DND-41 (cell line): ENCODE data around the gene GTF2F2.

Source experiments
- ATAC-seq: fragments of 200-7000 bp; cut with Tn5 transposase; 3 replicates; pipeline ENCODE4 v1.9.1; 2021; ENCODE audit warnings: low read depth; ENCODE audit not compliant: insufficient read depth
- DNase-seq: peaks from one replicate; pipeline ENCODE4 v3.0.0-alpha.2; 2020
- H2AFZ ChIP-seq: 2 replicates; pipeline ENCODE4 v1.6.0; 2012; ENCODE audit warnings: low read depth, low read length
- H3K27ac ChIP-seq: 2 replicates; pipeline ENCODE4 v1.5.1; 2012; ENCODE audit warnings: low read length, inconsistent platforms
- H3K27me3 ChIP-seq: fragments of 200-600 bp; sonication (generic); 2 replicates; pipeline ENCODE4 v1.6.0; 2012; ENCODE audit warnings: low read length, mild to moderate bottlenecking, inconsistent platforms; ENCODE audit not compliant: insufficient read depth, poor library complexity
- H3K36me3 ChIP-seq: 2 replicates; pipeline ENCODE4 v1.5.1; 2012; ENCODE audit warnings: low read length, inconsistent platforms; ENCODE audit not compliant: insufficient read depth
- H3K4me1 ChIP-seq: 2 replicates; pipeline ENCODE4 v1.5.1; 2012; ENCODE audit warnings: mild to moderate bottlenecking, low read length; ENCODE audit not compliant: insufficient read depth
- H3K4me2 ChIP-seq: 2 replicates; pipeline ENCODE4 v1.6.0; 2012; ENCODE audit warnings: mild to moderate bottlenecking, moderate library complexity, low read length, inconsistent platforms; ENCODE audit not compliant: insufficient read depth
- H3K4me3 ChIP-seq, 2 experiments: fragments of 200-600 bp in 1 of 2; shearing (Covaris generic) in 1 of 2; 2 replicates each; pipeline ENCODE4 v1.5.1; 2012 to 2016; ENCODE audit warnings: inconsistent platforms in 2 of 2, low read length in 2 of 2, mild to moderate bottlenecking in 2 of 2, low read depth in 1 of 2, moderate library complexity in 1 of 2
- H3K79me2 ChIP-seq: 2 replicates; pipeline ENCODE4 v1.6.0; 2012; ENCODE audit warnings: low read length, inconsistent platforms; ENCODE audit not compliant: insufficient read depth
- H3K9ac ChIP-seq: 2 replicates; pipeline ENCODE4 v1.6.0; 2012; ENCODE audit warnings: low read depth, mild to moderate bottlenecking, inconsistent platforms, low read length, moderate library complexity
- H3K9me3 ChIP-seq: 2 replicates; pipeline ENCODE4 v1.5.1; 2012; ENCODE audit warnings: low read length, moderate library complexity, mild to moderate bottlenecking, inconsistent platforms; ENCODE audit not compliant: insufficient read depth, severe bottlenecking
- H4K20me1 ChIP-seq: 2 replicates; pipeline ENCODE4 v1.6.0; 2012; ENCODE audit warnings: low read length; ENCODE audit not compliant: insufficient read depth
- CTCF ChIP-seq: IDR thresholded peaks from 2 replicates; pipeline ENCODE4 v1.5.1; 2012; ENCODE audit warnings: borderline replicate concordance, low read length, moderate library complexity, mild to moderate bottlenecking; ENCODE audit not compliant: poor library complexity, severe bottlenecking; ENCODE audit errors: extremely low read depth
- EZH2 ChIP-seq: IDR thresholded peaks from 3 replicates; pipeline ENCODE4 v1.6.1; 2012; ENCODE audit warnings: borderline replicate concordance, low read depth, mild to moderate bottlenecking, moderate library complexity, low read length, inconsistent platforms; ENCODE audit not compliant: severe bottlenecking

GTF2F2 gene

DNA sequence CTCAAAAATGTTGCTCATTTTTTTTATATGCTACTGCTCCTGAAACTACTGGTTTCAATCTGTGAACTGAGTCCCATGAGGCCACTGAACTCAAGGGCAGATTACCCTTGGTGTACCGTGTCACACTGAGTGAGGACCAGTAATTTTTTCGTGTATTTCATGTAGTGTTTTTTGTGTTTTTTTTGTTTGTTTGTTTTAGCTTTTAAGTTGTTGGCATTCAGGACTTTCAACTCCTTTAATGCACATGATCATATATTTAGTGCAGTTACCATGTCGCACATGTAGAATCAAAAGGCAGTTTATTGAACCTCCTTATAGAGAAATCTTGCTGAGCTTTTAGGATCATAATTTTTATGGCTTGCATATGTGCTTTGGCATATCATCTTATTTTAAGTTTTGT lies 162.7 kb downstream of the GTF2F2 start:
- Histone ChIP-seq H3K9ac (no peak overlapping the region), H4K20me1 (no peaks in the 10 kb centered on the region), H2AFZ (no peak overlapping the region), H3K79me2 (no peaks in the 10 kb centered on the region), H3K27me3 (no peaks in the 10 kb centered on the region), H3K9me3 (no peaks in the 10 kb centered on the region), H3K4me2 (no peak overlapping the region), H3K36me3 (peaks cover 16% of the 10 kb centered on the region; the same call in 1 of the 2 replicates), H3K4me3 (no peak overlapping the region), H3K27ac (no peak overlapping the region), H3K4me1 (no peaks in the 10 kb centered on the region)
- TF ChIP-seq CTCF (no peak), EZH2 (no peak)
- ATAC-seq (no peak), DNase-seq (no peak)

- H3K27ac ChIP-seq = no peak overlapping the region
- H3K9ac ChIP-seq = no peak overlapping the region
- peaks cover 12% of the 10 kb centered on the region; the same call in 1 of the 2 replicates for H3K36me3 ChIP-seq
- H3K4me2 ChIP-seq = no peak overlapping the region
- H3K4me3 ChIP-seq = no peak overlapping the region
- no peaks in the 10 kb centered on the region for H4K20me1 ChIP-seq
- TF ChIP-seq EZH2 (no peak), CTCF (no peak)
- H3K79me2 ChIP-seq = no peaks in the 10 kb centered on the region
- ATAC-seq = no peak
- H2AFZ ChIP-seq = no peak overlapping the region
- DNase-seq = no peak
- H3K4me1 ChIP-seq = no peaks in the 10 kb centered on the region
- no peaks in the 10 kb centered on the region for H3K9me3 ChIP-seq
- H3K27me3 ChIP-seq = no peaks in the 10 kb centered on the region
Observed at GRCh38 chr13:45289936-45290563, 169.7 kb downstream of the GTF2F2 start.

DNA sequence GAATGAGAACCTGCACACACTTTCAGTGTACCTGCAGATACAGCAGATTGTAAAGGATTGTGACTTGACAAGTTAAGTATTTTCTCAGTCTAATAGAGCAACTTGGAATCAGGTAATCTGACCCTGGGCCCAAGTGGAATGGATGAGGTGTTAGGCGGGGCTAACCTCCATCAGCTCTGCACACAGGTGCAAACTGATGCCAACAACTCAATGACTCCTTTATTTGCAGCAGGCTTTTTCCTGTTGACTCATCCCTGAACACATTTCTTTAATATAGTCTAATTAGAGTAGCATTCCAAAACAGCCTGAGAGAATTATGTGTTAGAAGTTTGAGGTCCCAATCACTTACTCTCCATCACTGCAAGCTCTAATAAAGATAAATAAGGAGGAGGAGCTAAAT lies 171.9 kb downstream of the GTF2F2 start:
- Histone ChIP-seq H3K36me3 (peaks cover 6% of the 10 kb centered on the region; the same call in 1 of the 2 replicates), H3K4me1 (no peaks in the 10 kb centered on the region), H3K4me3 (no peak overlapping the region), H3K27ac (no peak overlapping the region), H3K9me3 (no peaks in the 10 kb centered on the region), H3K79me2 (no peaks in the 10 kb centered on the region), H3K27me3 (no peaks in the 10 kb centered on the region), H3K9ac (no peak overlapping the region), H4K20me1 (no peaks in the 10 kb centered on the region), H3K4me2 (no peak overlapping the region), H2AFZ (no peak overlapping the region)
- no peak for TF ChIP-seq CTCF
- no peak for TF ChIP-seq EZH2
- ATAC-seq (no peak), DNase-seq (no peak)
